GM12878 (cell line): Measurements from ENCODE around the gene GADD45A. TPM values are rescaled to one million over a fixed set of nuclear protein-coding genes. Genes with fewer than 3 reads are reported as not detected.

ENCODE experiments used
- CHD4 ChIP-seq: fragments of 200-600 bp; sonication (generic); IDR thresholded peaks from 2 replicates; pipeline ENCODE4 v1.6.1; 2016; ENCODE audit warnings: mild to moderate bottlenecking
- YBX1 ChIP-seq: fragments of 450-650 bp; IDR thresholded peaks from 2 replicates; pipeline ENCODE4 v1.6.1; 2016; ENCODE audit warnings: antibody characterized with exemption
- ZNF687 ChIP-seq: fragments of 450-650 bp; IDR thresholded peaks from 2 replicates; pipeline ENCODE4 v1.6.1; 2017; ENCODE audit warnings: mild to moderate bottlenecking, moderate library complexity
- polyA plus RNA-seq, 11 experiments: library from polyadenylated mRNA; depleted of rRNA in 4 of 11; unstranded in 6 of 11; stranded (reverse) in 5 of 11; fragments of >200 nt; fragmentation: Nextera tagmentation in 4 of 11; fragmentation: Illumina TruSeq in 1 of 11; extraction: Ambion mirVana in 4 of 11; extraction: Trizol in 1 of 11; gene quantifications; 1 replicate in 1 of 11; 2 replicates in 10 of 11; pipeline versions ENCODE4 v1.2.1 to v1.2.3, GENCODE V29; 2011 to 2016; ENCODE audit warnings: inconsistent platforms in 2 of 11, missing spikeins in 2 of 11, low read depth in 1 of 11
- small RNA-seq: library from RNA; depleted of rRNA; stranded (forward); fragments of <200 nt; gene quantifications from one replicate; pipeline ENCODE3, GENCODE V24; 2014
- total RNA-seq, 4 experiments: library from RNA; depleted of rRNA in 3 of 4; stranded (reverse); fragments of >200 nt in 3 of 4; fragmentation: Illumina TruSeq in 1 of 4; extraction: Trizol in 1 of 4; gene quantifications; 2 replicates each; pipeline versions ENCODE4 v1.2.1 to v1.2.3, GENCODE V29; 2013 to 2021

GADD45A gene
- total and polyA plus RNA-seq, 10 of the 15 experiments (the other 5 are each of a cell fraction or from before 2014, with no cell fraction given) = 4.7 to 48.9 (median 18.5) TPM

GRCh38 chr1:67737875-67738274 is 52.9 kb downstream of the GADD45A start (continued):
- TF ChIP-seq ZNF687 (no peak), CHD4 (no peak), YBX1 (no peak)

Small RNAs within 50 kb of the gene (small RNA-seq; reads per million reads assigned to genes)
- gene RN7SL392P = not detected

Other genes with a start within 250 kb of the GADD45A start
- gene GNG12, start 148.3 kb downstream of the GADD45A start, total RNA-seq (2014; rRNA removed) = 0.27 and 0.28 TPM in 2 replicates
- 0.31 and 0.32 TPM in 2 replicates for gene GNG12, start 148.3 kb downstream of the GADD45A start, total RNA-seq (2014; rRNA removed; fragmentation: Illumina TruSeq; extraction: Trizol)
- gene GNG12, start 148.3 kb downstream of the GADD45A start, total RNA-seq (2021) = 0.38 and 0.43 TPM in 2 replicates
- gene GNG12, start 148.3 kb downstream of the GADD45A start, polyA plus RNA-seq (2011; rRNA removed) = 32.8 and 48.5 TPM in 2 replicates
- 0.51 and 0.55 TPM in 2 replicates for gene GNG12, start 148.3 kb downstream of the GADD45A start, polyA plus RNA-seq (2014; fragmentation: Illumina TruSeq; extraction: Trizol)
- under 1 TPM; 0.22 to 0.27 TPM for gene GNG12, start 148.3 kb downstream of the GADD45A start, polyA plus RNA-seq (2014; fragmentation: Nextera tagmentation; extraction: Ambion mirVana)
- gene GNG12, start 148.3 kb downstream of the GADD45A start, polyA plus RNA-seq (2014; rRNA removed) = 0.25 and 0.27 TPM in 2 replicates
- under 1 TPM; 0.50 to 0.79 TPM for gene GNG12, start 148.3 kb downstream of the GADD45A start, polyA plus RNA-seq (2016; fragmentation: Nextera tagmentation; extraction: Ambion mirVana)